Measurements from ENCODE around the gene ANTXRL. TPM values are rescaled to one million over a fixed set of nuclear protein-coding genes. Genes with fewer than 3 reads are reported as not detected.

ANTXRL gene
- total RNA-seq, 1 experiment from 2014 or later: not detected

GRCh38 chr10:46250898-46251856 lies 35.6 kb upstream of the ANTXRL start:
- DNase-seq: peak; percentile 9
- Mint-ChIP-seq H3K27ac (ENCODE audit: unreplicated experiment) (no peak overlapping the region), H3K4me3 (ENCODE audit: low read depth, unreplicated experiment) (no peak overlapping the region), H3K9me3 (ENCODE audit: low read depth, unreplicated experiment) (no peaks in the 10 kb centered on the region), H3K4me1 (ENCODE audit: low read depth, unreplicated experiment) (peaks cover 7% of the 10 kb centered on the region), H3K36me3 (ENCODE audit: insufficient read depth, unreplicated experiment) (no peaks in the 10 kb centered on the region), H3K27me3 (ENCODE audit: unreplicated experiment) (peaks cover 65% of the 10 kb centered on the region)
- TF ChIP-seq, protein P1, sequence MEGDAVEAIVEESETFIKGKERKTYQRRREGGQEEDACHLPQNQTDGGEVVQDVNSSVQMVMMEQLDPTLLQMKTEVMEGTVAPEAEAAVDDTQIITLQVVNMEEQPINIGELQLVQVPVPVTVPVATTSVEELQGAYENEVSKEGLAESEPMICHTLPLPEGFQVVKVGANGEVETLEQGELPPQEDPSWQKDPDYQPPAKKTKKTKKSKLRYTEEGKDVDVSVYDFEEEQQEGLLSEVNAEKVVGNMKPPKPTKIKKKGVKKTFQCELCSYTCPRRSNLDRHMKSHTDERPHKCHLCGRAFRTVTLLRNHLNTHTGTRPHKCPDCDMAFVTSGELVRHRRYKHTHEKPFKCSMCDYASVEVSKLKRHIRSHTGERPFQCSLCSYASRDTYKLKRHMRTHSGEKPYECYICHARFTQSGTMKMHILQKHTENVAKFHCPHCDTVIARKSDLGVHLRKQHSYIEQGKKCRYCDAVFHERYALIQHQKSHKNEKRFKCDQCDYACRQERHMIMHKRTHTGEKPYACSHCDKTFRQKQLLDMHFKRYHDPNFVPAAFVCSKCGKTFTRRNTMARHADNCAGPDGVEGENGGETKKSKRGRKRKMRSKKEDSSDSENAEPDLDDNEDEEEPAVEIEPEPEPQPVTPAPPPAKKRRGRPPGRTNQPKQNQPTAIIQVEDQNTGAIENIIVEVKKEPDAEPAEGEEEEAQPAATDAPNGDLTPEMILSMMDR (IDR thresholded peaks at IDR 0.05; ENCODE audit: unreplicated experiment): no peak
- no TSS peak for BruUV-seq (replicated peaks)
- intact Hi-C loops (cut with micrococcal nuclease; ENCODE audit: unreplicated experiment): loop anchor here (10.0 kb wide), 1 partner anchor 1016 kb away; no protein-coding TSS in a partner anchor
- CTCF ChIA-PET: interaction anchor here (0.8 to 1.4 kb wide), 3 partner anchors 16 to 58 kb away, joined by 3 read pairs; no protein-coding TSS in a partner anchor

GRCh38 chr10:46251857-46252847 lies 34.6 kb upstream of the ANTXRL start:
- intact Hi-C loops (cut with micrococcal nuclease; ENCODE audit: unreplicated experiment): loop anchor here (10.0 kb wide), 1 partner anchor 1017 kb away; no protein-coding TSS in a partner anchor
- peaks cover 9% of the 10 kb centered on the region for H3K4me1 Mint-ChIP-seq (ENCODE audit: low read depth, unreplicated experiment)
- DNase-seq: no peak
- H3K4me3 Mint-ChIP-seq (ENCODE audit: low read depth, unreplicated experiment): no peak overlapping the region
- TF ChIP-seq, protein P1 (IDR thresholded peaks at IDR 0.05; ENCODE audit: unreplicated experiment): no peak
- H3K36me3 Mint-ChIP-seq (ENCODE audit: insufficient read depth, unreplicated experiment): no peaks in the 10 kb centered on the region
- no TSS peak for BruUV-seq (replicated peaks)
- H3K27me3 Mint-ChIP-seq (ENCODE audit: unreplicated experiment): peaks cover 64% of the 10 kb centered on the region
- no peaks in the 10 kb centered on the region for H3K9me3 Mint-ChIP-seq (ENCODE audit: low read depth, unreplicated experiment)
- CTCF ChIA-PET: interaction anchor here (0.8 to 1.4 kb wide), 3 partner anchors 15 to 57 kb away, joined by 3 read pairs; no protein-coding TSS in a partner anchor
- H3K27ac Mint-ChIP-seq (ENCODE audit: unreplicated experiment): no peak overlapping the region

GRCh38 chr10:46253076-46254006 lies 33.5 kb upstream of the ANTXRL start:
- H3K27me3 Mint-ChIP-seq (ENCODE audit: unreplicated experiment): peaks cover 76% of the 10 kb centered on the region

More at GRCh38 chr10:46253076-46254006, 33.5 kb upstream of the ANTXRL start:
- CTCF ChIA-PET: interaction anchor here (0.5 kb wide), 1 partner anchor 80 kb away, joined by 3 read pairs; no protein-coding TSS in a partner anchor
- TF ChIP-seq, protein P1 (IDR thresholded peaks at IDR 0.05; ENCODE audit: unreplicated experiment): no peak
- no peak overlapping the region for H3K27ac Mint-ChIP-seq (ENCODE audit: unreplicated experiment)
- H3K4me3 Mint-ChIP-seq (ENCODE audit: low read depth, unreplicated experiment): no peak overlapping the region
- no peaks in the 10 kb centered on the region for H3K36me3 Mint-ChIP-seq (ENCODE audit: insufficient read depth, unreplicated experiment)
- DNase-seq: no peak
- H3K4me1 Mint-ChIP-seq (ENCODE audit: low read depth, unreplicated experiment): peaks cover 9% of the 10 kb centered on the region
- H3K9me3 Mint-ChIP-seq (ENCODE audit: low read depth, unreplicated experiment): no peaks in the 10 kb centered on the region
- no TSS peak for BruUV-seq (replicated peaks)
- intact Hi-C loops (cut with micrococcal nuclease; ENCODE audit: unreplicated experiment): loop anchor here (10.0 kb wide), 1 partner anchor 1019 kb away; no protein-coding TSS in a partner anchor
